Chondrocyte (in vitro differentiated cells): ENCODE results near the gene POMP. TPM values are rescaled to one million over a fixed set of nuclear protein-coding genes. Genes with fewer than 3 reads are reported as not detected.
A peak's percentile ranks its signal among the peaks of the same experiment; 100 is the strongest.

Experiments
- DNase-seq: peaks from one replicate; pipeline ENCODE4 v3.0.0; 2021; ENCODE audit warnings: mixed read lengths, low spot score
- H3K27ac Mint-ChIP-seq: one replicate; pipeline ENCODE4 v1.8.0; 2021; ENCODE audit warnings: mild to moderate bottlenecking, moderate library complexity, mixed read lengths; ENCODE audit not compliant: unreplicated experiment
- H3K27me3 Mint-ChIP-seq: 2 replicates; pipeline ENCODE4 v1.8.0; 2021; ENCODE audit warnings: low read depth, mixed read lengths
- H3K36me3 Mint-ChIP-seq: 2 replicates; pipeline ENCODE4 v1.8.0; 2021; ENCODE audit warnings: low read depth, mixed read lengths
- H3K4me1 Mint-ChIP-seq: 2 replicates; pipeline ENCODE4 v1.8.0; 2021; ENCODE audit warnings: low read depth, mild to moderate bottlenecking, mixed read lengths
- H3K4me3 Mint-ChIP-seq: one replicate; pipeline ENCODE4 v1.8.0; 2021; ENCODE audit warnings: mild to moderate bottlenecking, moderate library complexity, mixed read lengths; ENCODE audit not compliant: unreplicated experiment
- H3K9me3 Mint-ChIP-seq: 2 replicates; pipeline ENCODE4 v1.8.0; 2021; ENCODE audit warnings: low read depth, mixed read lengths
- CTCF ChIP-seq: fragments of 200-600 bp; sonication (generic); IDR thresholded peaks from 2 replicates; pipeline ENCODE4 v1.5.0; 2021; ENCODE audit warnings: antibody characterized with exemption, mild to moderate bottlenecking, moderate library complexity
- total RNA-seq: library from RNA; stranded (reverse); gene quantifications from 3 replicates; pipeline ENCODE4 v1.2.1, GENCODE V29; 2021

POMP gene
- total RNA-seq, 1 donor from 2014 or later: 85.5 TPM

GRCh38 chr13:28651810-28652401 lies 7.0 kb upstream of the POMP start:
- H3K9me3 Mint-ChIP-seq: no peaks in the 10 kb centered on the region
- H3K27ac Mint-ChIP-seq: no peak overlapping the region
- no peak for TF ChIP-seq CTCF
- peaks cover 21% of the 10 kb centered on the region for H3K4me1 Mint-ChIP-seq
- no peaks in the 10 kb centered on the region for H3K27me3 Mint-ChIP-seq
- no peak for DNase-seq
- H3K4me3 Mint-ChIP-seq: no peak overlapping the region
- no peaks in the 10 kb centered on the region for H3K36me3 Mint-ChIP-seq

GRCh38 chr13:28653111-28653510 lies 5.8 kb upstream of the POMP start:
- peaks cover 29% of the 10 kb centered on the region for H3K4me1 Mint-ChIP-seq
- no peaks in the 10 kb centered on the region for H3K27me3 Mint-ChIP-seq
- DNase-seq: no peak
- no peak overlapping the region for H3K4me3 Mint-ChIP-seq
- no peak overlapping the region for H3K27ac Mint-ChIP-seq
- no peak for TF ChIP-seq CTCF
- H3K9me3 Mint-ChIP-seq: no peaks in the 10 kb centered on the region
- no peaks in the 10 kb centered on the region for H3K36me3 Mint-ChIP-seq

- H3K36me3 Mint-ChIP-seq: no peaks in the 10 kb centered on the region
- no peak overlapping the region for H3K4me3 Mint-ChIP-seq
- no peak for TF ChIP-seq CTCF
- H3K4me1 Mint-ChIP-seq: peaks cover 31% of the 10 kb centered on the region
- no peaks in the 10 kb centered on the region for H3K27me3 Mint-ChIP-seq
- H3K27ac Mint-ChIP-seq: no peak overlapping the region
- no peaks in the 10 kb centered on the region for H3K9me3 Mint-ChIP-seq
- DNase-seq: no peak
These were observed 4.7 kb upstream of the POMP start for GRCh38 chr13:28654276-28654675.

DNA sequence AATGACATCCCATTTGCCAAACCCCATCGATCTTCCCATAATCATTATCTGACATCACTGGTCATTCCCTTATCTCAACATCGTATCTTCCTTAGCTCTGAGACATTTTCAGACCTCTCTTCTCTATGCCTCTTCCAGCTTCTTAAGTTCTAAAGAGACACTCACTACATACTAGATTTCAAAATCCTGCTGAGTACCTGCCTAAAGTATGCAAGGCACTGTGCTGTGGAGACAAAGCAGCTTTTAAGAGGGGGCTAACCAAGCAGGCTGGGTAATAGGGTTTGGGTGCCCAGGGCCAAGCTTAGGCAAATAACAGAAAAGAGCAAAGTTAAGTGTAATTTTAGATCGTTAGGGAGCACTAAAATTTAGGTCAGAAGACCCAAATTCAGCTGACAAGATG lies 3.4 kb upstream of the POMP start:
- Mint-ChIP-seq H3K4me3 (no peak overlapping the region), H3K27me3 (no peaks in the 10 kb centered on the region), H3K27ac (peak overlapping the region; percentile 17), H3K36me3 (peaks cover 2% of the 10 kb centered on the region), H3K4me1 (peaks cover 42% of the 10 kb centered on the region), H3K9me3 (no peaks in the 10 kb centered on the region)
- DNase-seq: no peak
- no peak for TF ChIP-seq CTCF

DNA sequence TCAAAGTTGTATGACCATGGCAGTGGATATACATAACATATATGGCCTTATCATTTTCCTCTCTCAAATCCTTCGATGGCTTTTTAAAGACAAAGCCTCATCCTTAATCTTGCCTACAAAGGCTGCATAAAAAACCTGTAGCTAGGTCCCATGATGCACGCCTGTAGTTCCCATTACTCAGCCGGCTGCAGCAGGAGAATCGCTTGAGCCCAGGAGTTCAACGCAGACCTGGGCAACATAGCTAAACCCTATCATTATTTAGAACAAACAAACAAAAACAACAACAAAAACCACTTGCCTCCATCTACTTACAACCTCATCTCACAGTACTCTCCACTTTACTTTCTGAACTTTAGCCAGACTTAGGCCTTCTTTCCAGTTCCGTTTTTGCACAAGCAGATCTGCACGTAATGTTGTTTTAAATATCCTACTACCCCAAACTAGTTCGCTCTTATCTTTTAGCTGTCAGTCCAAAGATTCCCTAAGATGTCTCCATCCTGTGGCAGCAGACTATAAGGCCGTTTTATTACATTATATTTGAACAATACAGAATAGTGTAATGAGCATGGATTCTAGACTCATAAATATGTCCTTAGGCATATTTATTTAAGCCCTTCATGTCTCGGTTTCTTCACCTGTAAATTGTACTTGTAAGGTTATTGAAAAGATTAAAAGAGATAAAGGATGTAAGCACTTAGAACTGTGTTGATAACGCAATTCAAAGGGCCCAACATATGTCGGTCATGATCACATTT lies 969 bp upstream of the POMP start:
- no peak for DNase-seq

More for the DNA sequence above, 969 bp upstream of the POMP start:
- TF ChIP-seq CTCF: peak; percentile 74
- Mint-ChIP-seq H3K36me3 (peaks cover 6% of the 10 kb centered on the region), H3K27ac (peak overlapping the region; percentile 98), H3K4me1 (peaks cover 61% of the 10 kb centered on the region), H3K4me3 (peak overlapping the region; percentile 94), H3K27me3 (no peaks in the 10 kb centered on the region), H3K9me3 (no peaks in the 10 kb centered on the region)
